HG03095 (cell line): ENCODE measurements around the gene FUS.
"Not testable (repeated sequence)": the region's sequence is repeated elsewhere in the genome, so short reads cannot be mapped to it uniquely, and the experiment has no call there.

Experiments
- ATAC-seq: cut with Tn5 transposase; IDR thresholded peaks from one replicate; pipeline ENCODE4 v1.9.1; 2021; ENCODE audit warnings: moderate library complexity; ENCODE audit not compliant: unreplicated experiment

Gene FUS

GRCh38 chr16:31179747-31180459 is at the start of gene FUS:
Gene FUS, plus strand, starts transcription at chr16:31180139. Its CDS starts 76 bp downstream, at chr16:31180215.
- ATAC-seq = peak; percentile 51

- no peak for ATAC-seq
Observed at GRCh38 chr16:31130336-31130891, 49.5 kb upstream of the FUS start.

GRCh38 chr16:31130899-31131298 is 49.0 kb upstream of the FUS start:
- ATAC-seq = no peak

DNA sequence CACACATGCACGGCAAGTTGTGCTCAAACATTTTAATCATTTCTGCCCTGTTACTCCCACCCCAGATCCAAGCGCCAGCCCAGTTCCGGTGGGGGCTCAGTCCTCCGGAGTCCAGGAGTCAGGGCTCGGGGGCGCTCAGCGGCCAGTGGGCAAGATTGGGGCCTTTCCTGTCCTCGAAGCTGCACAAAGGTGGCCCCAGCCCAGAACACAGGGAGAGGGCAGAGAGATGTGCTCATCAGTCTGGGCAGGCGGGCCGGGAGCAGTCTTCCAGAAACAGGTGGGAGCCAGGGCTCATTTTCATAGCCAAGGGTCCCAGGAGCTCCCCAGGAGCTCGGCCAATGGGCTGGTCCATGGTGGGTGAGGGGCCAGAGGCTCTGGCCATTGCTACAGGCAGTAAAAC is 48.5 kb upstream of the FUS start:
- no peak for ATAC-seq

- no peak for ATAC-seq
Observed at GRCh38 chr16:31131841-31132271, 48.1 kb upstream of the FUS start.

DNA sequence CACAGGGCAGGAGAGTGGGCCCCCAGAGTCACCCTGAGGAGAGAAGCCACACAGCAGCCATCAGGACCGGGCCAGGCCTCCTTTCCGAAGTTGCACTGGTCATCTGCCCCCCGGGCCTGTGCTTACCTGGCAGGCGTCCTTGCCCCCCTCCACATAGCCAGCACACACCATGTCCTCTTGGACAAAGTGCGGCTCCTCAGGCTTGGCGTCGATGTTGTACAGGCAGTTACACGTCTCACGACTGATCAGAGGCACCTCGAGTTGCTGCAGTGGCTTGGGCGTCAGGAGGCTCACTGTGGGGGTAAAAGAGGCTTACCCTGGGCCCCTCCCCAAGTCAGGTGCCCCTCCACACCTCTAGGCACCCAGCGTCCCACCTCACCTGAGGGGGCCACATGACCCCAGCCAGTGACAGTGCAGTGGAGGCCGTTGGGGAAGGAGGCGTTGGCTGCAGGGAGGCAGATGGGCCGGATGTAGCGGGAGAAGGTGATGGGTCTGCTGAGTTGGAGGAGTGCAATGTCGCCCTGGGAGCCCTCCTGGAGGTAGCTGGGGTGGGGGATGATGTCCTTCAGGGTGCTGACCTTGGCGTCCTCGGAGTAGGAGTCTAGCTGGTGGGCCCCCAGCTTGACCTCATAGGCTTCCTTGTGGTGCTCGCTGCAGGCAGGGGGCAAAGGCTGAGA is 47.5 kb upstream of the FUS start:
- ATAC-seq = no peak

DNA sequence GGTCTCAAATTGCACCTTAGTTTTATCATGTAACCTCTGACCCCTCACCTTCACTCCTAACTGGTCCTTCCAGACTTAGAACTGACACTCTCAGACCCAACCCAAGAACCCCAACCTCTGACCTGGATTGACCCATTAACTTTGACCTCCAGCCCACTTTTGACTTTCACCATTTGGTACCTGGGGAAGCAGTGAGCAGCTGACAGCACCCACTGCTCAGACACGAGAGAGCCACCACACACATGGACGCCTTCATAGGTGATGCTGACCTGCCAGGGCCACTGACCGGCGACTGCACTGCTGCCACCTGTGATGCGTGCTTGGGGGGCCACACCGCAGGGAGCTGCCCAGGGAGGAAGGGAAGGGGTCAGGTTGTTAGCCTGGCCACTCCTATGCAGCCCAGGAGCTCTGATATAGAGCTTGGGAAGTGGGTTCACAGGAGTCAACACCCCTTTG is 46.9 kb upstream of the FUS start:
- no peak for ATAC-seq

DNA sequence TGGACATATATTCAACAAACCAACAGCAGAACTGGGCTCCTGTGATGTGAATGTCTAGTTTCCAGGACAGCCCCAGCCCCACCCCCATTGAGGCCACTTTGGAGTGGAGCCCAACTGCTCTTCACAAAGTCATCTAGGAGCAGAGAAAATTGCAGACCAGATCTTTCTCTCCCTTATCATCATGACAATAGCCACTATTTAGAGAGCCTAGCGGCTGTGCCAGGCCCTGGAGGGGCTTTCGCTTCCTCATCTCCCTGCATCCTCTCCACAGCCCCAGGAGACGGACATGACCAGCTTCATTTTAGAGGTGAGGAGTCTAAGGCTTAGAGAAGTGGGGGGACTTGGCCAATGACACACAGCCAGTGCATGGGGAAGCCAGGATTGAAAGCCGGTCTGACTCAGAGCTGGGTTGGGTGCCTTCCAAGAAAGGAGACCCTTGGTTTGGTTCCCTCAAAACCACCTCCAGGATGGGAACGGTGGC is 45.8 kb upstream of the FUS start:
- ATAC-seq = no peak

GRCh38 chr16:31134625-31135534 is 45.1 kb upstream of the FUS start:
- no peak for ATAC-seq

- no peak for ATAC-seq
Observed at GRCh38 chr16:31135535-31136286, 44.2 kb upstream of the FUS start, which contains the start of gene PRSS8. Gene PRSS8, minus strand, starts transcription at chr16:31135727. Its CDS starts 229 bp downstream, at chr16:31135498.

- no peak for ATAC-seq
Observed at GRCh38 chr16:31136287-31136662, 43.7 kb upstream of the FUS start.

- not testable (repeated sequence) for ATAC-seq
Observed at GRCh38 chr16:31136822-31137499, 43.0 kb upstream of the FUS start.

GRCh38 chr16:31138621-31139578 is 41.0 kb upstream of the FUS start:
- no peak for ATAC-seq

DNA sequence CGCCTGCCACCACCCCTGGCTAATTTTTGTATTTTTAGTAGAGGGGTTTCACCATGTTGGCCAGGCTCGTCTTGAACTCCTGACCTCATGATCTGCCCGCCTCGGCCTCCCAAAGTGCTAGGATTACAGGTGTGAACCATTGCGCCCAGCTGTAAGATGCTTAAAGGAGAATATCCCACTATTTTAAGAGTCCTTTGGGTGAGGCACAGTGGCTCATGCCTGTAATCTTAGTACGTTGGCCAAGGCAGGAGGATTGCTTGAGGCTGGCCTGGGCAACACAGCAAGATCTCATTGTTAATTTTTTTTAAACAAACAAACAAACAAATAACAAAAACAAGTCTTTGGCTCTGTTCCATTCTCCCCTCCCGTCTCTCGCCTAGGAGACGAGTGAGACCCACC is 38.9 kb upstream of the FUS start:
- not testable (repeated sequence) for ATAC-seq

DNA sequence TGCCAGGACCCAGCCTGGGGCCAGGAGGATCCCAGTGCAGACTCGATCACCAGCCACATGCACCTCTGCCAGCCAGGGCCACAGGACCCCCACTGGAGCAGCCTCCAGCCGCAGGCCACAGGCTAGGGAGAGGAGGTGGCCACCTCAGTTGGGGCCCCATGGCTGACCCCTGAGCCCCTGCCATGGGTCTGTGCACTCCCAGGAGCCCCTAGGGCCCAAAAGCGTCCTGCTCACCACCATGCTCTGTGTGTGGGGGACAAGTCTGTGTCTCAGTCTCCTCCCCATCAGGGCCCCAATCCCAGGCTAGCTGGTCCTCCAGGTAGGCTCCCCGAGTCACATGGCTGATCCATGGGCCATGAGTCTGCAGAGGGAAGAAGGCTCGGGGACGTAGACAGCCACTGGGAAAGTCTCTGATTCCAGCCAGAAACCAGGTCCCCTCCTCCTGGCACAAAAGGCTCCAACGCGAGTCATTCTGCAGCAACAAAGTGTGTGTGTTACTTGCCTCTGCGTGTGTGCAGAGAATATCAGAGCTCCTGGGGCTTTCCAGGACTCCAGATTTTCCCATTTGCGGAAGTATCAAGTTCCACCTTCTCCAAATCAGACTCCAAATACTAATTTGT is 38.3 kb upstream of the FUS start:
- ATAC-seq = no peak

DNA sequence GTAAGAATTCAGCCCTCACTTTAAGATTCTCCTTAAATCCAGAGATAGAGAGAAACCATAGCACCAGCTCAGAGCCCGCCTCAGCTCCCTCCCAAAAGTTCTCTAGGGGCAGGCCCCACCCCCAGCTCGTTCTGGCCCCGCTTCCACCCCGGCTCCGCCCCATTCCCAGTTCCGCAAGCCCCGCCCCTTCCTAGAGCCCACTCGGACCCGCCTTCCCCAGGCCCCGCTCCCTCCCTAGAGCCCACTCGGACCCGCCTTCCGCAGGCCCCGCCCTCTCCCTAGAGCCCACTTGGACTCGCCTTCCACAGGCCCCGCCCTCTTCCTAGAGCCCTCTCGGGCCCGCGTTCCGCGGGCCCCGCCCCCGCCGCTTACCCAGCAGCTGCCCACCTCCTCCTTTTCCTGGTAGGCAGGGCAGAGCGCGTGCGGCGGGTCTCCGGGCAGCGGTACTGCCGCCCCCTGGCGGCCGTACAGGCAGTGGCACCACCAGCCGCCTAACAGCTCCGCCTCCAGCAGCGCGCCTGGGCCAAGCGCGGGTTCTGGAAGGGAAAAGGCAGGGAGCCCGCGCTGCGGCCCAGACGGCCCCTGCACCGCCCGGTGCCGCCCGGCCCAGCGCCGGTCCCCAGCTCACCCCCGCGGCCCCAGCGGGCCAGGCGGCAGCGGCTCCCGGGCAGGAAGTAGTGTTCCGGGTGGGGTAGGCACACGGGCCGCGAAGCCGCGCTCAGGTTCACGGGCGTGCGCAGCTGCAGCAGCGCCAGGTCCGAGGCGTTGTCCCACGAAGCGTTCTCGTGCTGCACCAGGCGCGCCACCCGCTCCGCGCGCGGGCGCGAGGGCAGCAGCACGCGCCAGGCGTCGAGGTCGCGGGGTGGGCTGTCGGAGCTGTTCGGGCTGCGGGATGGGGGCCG is 37.6 kb upstream of the FUS start:
- peak; percentile 85 for ATAC-seq
